ENCODE measurements around the gene ARHGEF40.

ARHGEF40 gene

GRCh38 chr14:21070083-21070609 is at the start of gene ARHGEF40:
Gene ARHGEF40, plus strand, starts transcription at chr14:21070304. Its CDS starts 93 bp downstream, at chr14:21070397.
- no peak for DNase-seq (ENCODE audit: low read depth)

- DNase-seq (ENCODE audit: low read depth) = no peak
These were observed 49.0 kb upstream of the ARHGEF40 start for GRCh38 chr14:21020977-21021545.

- DNase-seq (ENCODE audit: low read depth) = no peak
These were observed 47.4 kb upstream of the ARHGEF40 start for GRCh38 chr14:21022686-21023085.

GRCh38 chr14:21023174-21023573 is 46.9 kb upstream of the ARHGEF40 start:
- no peak for DNase-seq (ENCODE audit: low read depth)

GRCh38 chr14:21023817-21024584 is 46.1 kb upstream of the ARHGEF40 start:
- no peak for DNase-seq (ENCODE audit: low read depth)

GRCh38 chr14:21024585-21025370 is 45.3 kb upstream of the ARHGEF40 start, which contains the start of gene NDRG2:
Gene NDRG2, minus strand, starts transcription at chr14:21025061. Its CDS starts 1,746 bp downstream, at chr14:21023315.
- no peak for DNase-seq (ENCODE audit: low read depth)

- DNase-seq (ENCODE audit: low read depth) = no peak
These were observed 44.5 kb upstream of the ARHGEF40 start for GRCh38 chr14:21025371-21026273.

- no peak for DNase-seq (ENCODE audit: low read depth)
These were observed 43.7 kb upstream of the ARHGEF40 start for GRCh38 chr14:21026274-21026987.

GRCh38 chr14:21026988-21027315 is 43.2 kb upstream of the ARHGEF40 start:
- no peak for DNase-seq (ENCODE audit: low read depth)

- DNase-seq (ENCODE audit: low read depth) = no peak
These were observed 40.2 kb upstream of the ARHGEF40 start, which contains the start of gene TPPP2 for GRCh38 chr14:21029917-21030316. Gene TPPP2, plus strand, starts transcription at chr14:21030217. Its CDS starts 365 bp downstream, at chr14:21030582.

- DNase-seq (ENCODE audit: low read depth) = no peak
These were observed 39.6 kb upstream of the ARHGEF40 start for GRCh38 chr14:21030531-21030930.

GRCh38 chr14:21032326-21033132 is 37.6 kb upstream of the ARHGEF40 start:
- DNase-seq (ENCODE audit: low read depth) = no peak

GRCh38 chr14:21033133-21033698 is 36.9 kb upstream of the ARHGEF40 start:
- DNase-seq (ENCODE audit: low read depth) = no peak

GRCh38 chr14:21034707-21035106 is 35.4 kb upstream of the ARHGEF40 start, which contains the start of gene RNASE13:
Gene RNASE13, minus strand, starts transcription at chr14:21034807. Its CDS starts 519 bp downstream, at chr14:21034288.
- no peak for DNase-seq (ENCODE audit: low read depth)

GRCh38 chr14:21036751-21037150 is 33.4 kb upstream of the ARHGEF40 start:
- DNase-seq (ENCODE audit: low read depth) = no peak

- no peak for DNase-seq (ENCODE audit: low read depth)
These were observed 32.9 kb upstream of the ARHGEF40 start for GRCh38 chr14:21037156-21037555.

GRCh38 chr14:21038441-21039422 is 31.4 kb upstream of the ARHGEF40 start:
- DNase-seq (ENCODE audit: low read depth) = no peak
